H1 (cell line): ENCODE data around the gene SIPA1L3. TPM values are rescaled to one million over a fixed set of nuclear protein-coding genes. Genes with fewer than 3 reads are reported as not detected.

ENCODE experiments used
- CTCF ChIA-PET: fragments of 300-600 bp; sonication (Branson Sonifier 250); formaldehyde crosslinking; loops from one replicate; lab custom pipeline; 2021; ENCODE audit not compliant: partially characterized antibody; lab: Charles Lee
- POLR2A ChIA-PET: fragments of 300-600 bp; sonication (Branson Sonifier 250); formaldehyde crosslinking; loops from one replicate; lab custom pipeline; 2021; ENCODE audit warnings: inconsistent platforms; ENCODE audit not compliant: partially characterized antibody; lab: Charles Lee
- DNase-seq, 2 experiments: peaks; one replicate each; pipeline versions ENCODE4 v3.0.0 to v3.0.0-alpha.2; 2010 to 2022; ENCODE audit warnings: low spot score in 2 of 2, low read depth in 1 of 2, mixed read lengths in 1 of 2
- FAIRE-seq: peaks from 2 replicates; lab custom pipeline; 2011; peaks lifted over from hg19 to GRCh38; lab: Jason Lieb, UNC
- H2AFZ ChIP-seq: 2 replicates; pipeline ENCODE4 v1.8.1; 2012; ENCODE audit warnings: low read length, inconsistent platforms
- H2AK5ac ChIP-seq: 2 replicates; pipeline ENCODE4 v1.6.1; 2013; ENCODE audit warnings: low read depth, low read length
- H2BK120ac ChIP-seq: replicated peaks from 2 replicates; pipeline ENCODE3; 2013; ENCODE audit warnings: low read depth, low read length, inconsistent platforms
- H2BK12ac ChIP-seq: 2 replicates; pipeline ENCODE4 v1.6.1; 2013; ENCODE audit warnings: low read depth, low read length
- H2BK15ac ChIP-seq: 2 replicates; pipeline ENCODE4 v1.6.1; 2013; ENCODE audit warnings: low read length
- H2BK20ac ChIP-seq: 2 replicates; pipeline ENCODE4 v1.6.1; 2013; ENCODE audit warnings: low read length
- H2BK5ac ChIP-seq: 2 replicates; pipeline ENCODE4 v1.6.1; 2013; ENCODE audit warnings: low read depth, low read length
- H3K14ac ChIP-seq: 2 replicates; pipeline ENCODE4 v1.6.1; 2013; ENCODE audit warnings: inconsistent platforms; ENCODE audit not compliant: insufficient read length
- H3K18ac ChIP-seq: 2 replicates; pipeline ENCODE4 v1.6.1; 2013; ENCODE audit warnings: low read length; ENCODE audit errors: extremely low read depth
- H3K23ac ChIP-seq: 2 replicates; pipeline ENCODE4 v1.6.1; 2013; ENCODE audit warnings: inconsistent platforms; ENCODE audit not compliant: insufficient read length
- H3K23me2 ChIP-seq: 2 replicates; pipeline ENCODE4 v1.6.1; 2013; ENCODE audit warnings: low read depth, low read length
- H3K27ac ChIP-seq: 2 replicates; pipeline ENCODE4 v1.6.1; 2011; ENCODE audit warnings: low read depth, low read length, inconsistent platforms
- H3K27me3 ChIP-seq, 4 experiments: replicated peaks in 1 of 4; 1 replicate in 1 of 4; 2 replicates in 3 of 4; pipeline versions ENCODE4 v1.6.1 to v1.8.1; 2011 to 2013; ENCODE audit warnings: low read length in 3 of 4, mild to moderate bottlenecking in 3 of 4, inconsistent platforms in 2 of 4, mixed read lengths in 2 of 4, moderate library complexity in 1 of 4; ENCODE audit not compliant: control insufficient read depth in 3 of 4, insufficient read depth in 3 of 4; ENCODE audit errors: extremely low read depth in 1 of 4
- H3K36me3 ChIP-seq, 4 experiments: 2 replicates each; pipeline versions ENCODE4 v1.6.1 to v1.8.1; 2011 to 2013; ENCODE audit warnings: mild to moderate bottlenecking in 4 of 4, low read length in 3 of 4, moderate library complexity in 2 of 4, control low read depth in 1 of 4, inconsistent platforms in 1 of 4; ENCODE audit not compliant: insufficient read depth in 4 of 4, control insufficient read depth in 2 of 4
- H3K4ac ChIP-seq: replicated peaks from 2 replicates; pipeline ENCODE3; 2013; ENCODE audit warnings: low read length, low read depth, mixed read lengths, inconsistent platforms; ENCODE audit not compliant: insufficient read length
- H3K4me1 ChIP-seq, 4 experiments: replicated peaks in 1 of 4; 1 replicate in 1 of 4; 2 replicates in 3 of 4; pipeline versions ENCODE4 v1.6.1 to v1.8.1; 2011 to 2013; ENCODE audit warnings: low read length in 3 of 4, inconsistent platforms in 2 of 4, mixed read lengths in 1 of 4; ENCODE audit not compliant: insufficient read depth in 4 of 4, control insufficient read depth in 3 of 4
- H3K4me2 ChIP-seq, 2 experiments: 2 replicates each; pipeline versions ENCODE4 v1.6.1 to v1.8.1; 2011 to 2013; ENCODE audit warnings: low read depth in 2 of 2, low read length in 2 of 2, control low read depth in 1 of 2, inconsistent platforms in 1 of 2, mild to moderate bottlenecking in 1 of 2; ENCODE audit not compliant: insufficient read depth in 1 of 2
- H3K4me3 ChIP-seq, 4 experiments: fragments of 200-600, 300-600 bp in 1 of 4; sonication (generic), shearing (Covaris generic), sonication (Bioruptor Twin) in 1 of 4; 2 replicates each; pipeline versions ENCODE4 v1.5.1 to v1.8.1; 2011 to 2016; ENCODE audit warnings: low read length in 4 of 4, low read depth in 3 of 4, control low read depth in 2 of 4, inconsistent platforms in 2 of 4, mild to moderate bottlenecking in 2 of 4, mixed read lengths in 1 of 4, moderate library complexity in 1 of 4; ENCODE audit not compliant: insufficient read depth in 2 of 4; ENCODE audit errors: extremely low read depth in 1 of 4
- H3K56ac ChIP-seq: replicated peaks from 2 replicates; pipeline ENCODE3; 2013; ENCODE audit warnings: low read depth, mild to moderate bottlenecking, mixed read lengths, low read length, inconsistent platforms; ENCODE audit not compliant: insufficient read length
- H3K79me1 ChIP-seq: 2 replicates; pipeline ENCODE4 v1.6.1; 2013; ENCODE audit warnings: low read depth, low read length, control low read depth
- H3K79me2 ChIP-seq, 2 experiments: 2 replicates each; pipeline versions ENCODE4 v1.6.1 to v1.8.1; 2012 to 2013; ENCODE audit warnings: low read length in 2 of 2, mild to moderate bottlenecking in 2 of 2, inconsistent platforms in 1 of 2; ENCODE audit not compliant: insufficient read depth in 2 of 2, control insufficient read depth in 1 of 2
- H3K9ac ChIP-seq, 4 experiments: replicated peaks in 1 of 4; 1 replicate in 1 of 4; 2 replicates in 3 of 4; pipeline versions ENCODE4 v1.6.1 to v1.8.1; 2011 to 2013; ENCODE audit warnings: low read depth in 3 of 4, low read length in 3 of 4, control low read depth in 2 of 4, mild to moderate bottlenecking in 2 of 4, moderate library complexity in 2 of 4, inconsistent platforms in 1 of 4; ENCODE audit errors: extremely low read depth in 1 of 4
- H3K9me3 ChIP-seq, 2 experiments: 2 replicates each; pipeline versions ENCODE4 v1.6.1 to v1.8.1; 2012 to 2013; ENCODE audit warnings: mild to moderate bottlenecking in 2 of 2, moderate library complexity in 2 of 2, control low read depth in 1 of 2, inconsistent platforms in 1 of 2, low read depth in 1 of 2, low read length in 1 of 2, mixed read lengths in 1 of 2; ENCODE audit not compliant: insufficient read depth in 2 of 2
- H4K20me1 ChIP-seq, 2 experiments: replicated peaks in 1 of 2; 2 replicates each; pipeline versions ENCODE3 to v1.8.1; 2011 to 2013; ENCODE audit warnings: inconsistent platforms in 2 of 2, low read length in 2 of 2, mild to moderate bottlenecking in 1 of 2; ENCODE audit not compliant: insufficient read depth in 2 of 2, control insufficient read depth in 1 of 2
- H4K5ac ChIP-seq: 2 replicates; pipeline ENCODE4 v1.6.1; 2013; ENCODE audit warnings: low read length, low read depth, mixed read lengths, inconsistent platforms; ENCODE audit not compliant: insufficient read length
- H4K8ac ChIP-seq: 2 replicates; pipeline ENCODE4 v1.8.0; 2013; ENCODE audit warnings: mild to moderate bottlenecking, moderate library complexity, low read length, inconsistent platforms; ENCODE audit not compliant: insufficient read depth; ENCODE audit errors: extremely low read depth
- H4K91ac ChIP-seq: replicated peaks from 2 replicates; pipeline ENCODE3; 2013; ENCODE audit warnings: low read length, mixed read lengths, inconsistent platforms; ENCODE audit not compliant: insufficient read length
- CBX5 ChIP-seq: fragments of 300-800, 300-1000 bp; sonication (generic); IDR thresholded peaks from 2 replicates; pipeline ENCODE4 v1.7.1; 2016; ENCODE audit warnings: antibody characterized with exemption, low read length, low read depth
- EGR1 ChIP-seq: IDR thresholded peaks from 2 replicates; pipeline ENCODE4 v1.6.1; 2011; ENCODE audit warnings: low read depth, low read length, borderline replicate concordance
- JUND ChIP-seq: IDR thresholded peaks from 2 replicates; pipeline ENCODE4 v1.6.1; 2011; ENCODE audit warnings: mild to moderate bottlenecking, improper control_type of control experiment, low read length
- SIX5 ChIP-seq: IDR thresholded peaks from 2 replicates; pipeline ENCODE4 v1.6.1; 2011; ENCODE audit warnings: mild to moderate bottlenecking, low read depth, low read length
- WGBS, 2 experiments: shearing (Covaris generic) in 1 of 2; methylation state at CpG; one replicate each; pipeline versions ENCODE4 v1.1.6 to v1.1.7; 2013 to 2015; ENCODE audit warnings: low lambda C conversion rate in 2 of 2, mixed read lengths in 2 of 2, inconsistent platforms in 1 of 2, low coverage in 1 of 2, missing lambda C conversion rate in 1 of 2; ENCODE audit not compliant: insufficient replicate concordance in 2 of 2, insufficient coverage in 1 of 2, insufficient read length in 1 of 2; ENCODE audit errors: extremely low coverage in 1 of 2, missing lambda C conversion rate in 1 of 2; 5-methylcytosine and 5-hydroxymethylcytosine counted together
- polyA plus RNA-seq, 7 experiments: library from polyadenylated mRNA; depleted of rRNA in 3 of 7; stranded (reverse) in 5 of 7; unstranded in 2 of 7; fragments of >200 nt in 5 of 7; fragments of 200-250 nt in 2 of 7; gene quantifications; 1 replicate in 5 of 7; 2 replicates in 1 of 7; 4 replicates in 1 of 7; pipeline versions ENCODE4 v1.2.1 to v1.2.3, GENCODE V29; 2011 to 2013; ENCODE audit warnings: missing spikeins in 2 of 7, mixed read lengths in 2 of 7
- total RNA-seq: library from RNA; stranded (reverse); fragmentation: NEBNext Ultra II Directional; extraction: Animal tissue kit (Norgen Biotek cat#: 25700); gene quantifications from 2 replicates; pipeline ENCODE4 v1.2.1, GENCODE V29; 2021

Gene SIPA1L3
- total and polyA plus RNA-seq, 2 of the 8 experiments (the other 6 are each of a cell fraction or from before 2014, with no cell fraction given), result 15.0 to 54.9 TPM

GRCh38 chr19:37982655-37983054 is 75.6 kb downstream of the SIPA1L3 start:
- Histone ChIP-seq H2BK12ac (no peak overlapping the region), H3K79me1 (peaks cover 10% of the 10 kb centered on the region; the same call in 1 of the 2 replicates), H3K9me3 (no peaks in the 10 kb centered on the region), H3K4me2 (no peak overlapping the region), H2AFZ (no peak overlapping the region), H3K14ac (no peak overlapping the region), H2BK120ac (no peak overlapping the region), H3K23me2 (no peaks in the 10 kb centered on the region), H3K18ac (no peak overlapping the region), H2BK20ac (no peak overlapping the region), H4K20me1 (peaks cover 2 to 8% of the 10 kb centered on the region in 2 experiments), H4K91ac (no peak overlapping the region), H3K4ac (no peak overlapping the region), H3K9ac (no peak overlapping the region), H2AK5ac (no peak overlapping the region), H3K4me3 (no peak overlapping the region), H3K79me2 (peaks cover 0 to 51% of the 10 kb centered on the region in 2 experiments; a peak in 2 of 4 replicates), H4K8ac (no peak overlapping the region), H3K27me3 (no peaks in the 10 kb centered on the region), H2BK15ac (no peak overlapping the region), H2BK5ac (0 out of 2 replicates have a peak overlapping the region, but pooled peaks have one; percentile 7), H3K36me3 (no peaks in the 10 kb centered on the region; a peak in 1 of 8 replicates), H3K56ac (no peak overlapping the region), H3K4me1 (peaks cover 4 to 22% (median 12%) of the 10 kb centered on the region in 4 experiments), H4K5ac (no peak overlapping the region), H3K23ac (no peak overlapping the region), H3K27ac (no peak overlapping the region)
- CTCF ChIA-PET, result interaction anchor here (0.7 to 17.8 kb wide), 4 partner anchors 18 to 80 kb away, joined by 3 to 259 read pairs (median 4); partner anchors contain the start of genes SIPA1L3 and WDR87
- no peak for DNase-seq
- POLR2A ChIA-PET, result interaction anchor here (1.8 kb wide), 1 partner anchor 14 kb away, joined by 7 read pairs; no protein-coding TSS in a partner anchor
- FAIRE-seq, result no peak
- WGBS, 2 experiments, result 83% methylated on average over 5 of the region's 5 CpGs; no CpG with 5 or more reads in 1 of the 2 experiments
- TF ChIP-seq CBX5 (no peak), JUND (no peak), SIX5 (no peak), EGR1 (no peak)
